SK-N-SH treated with all-trans-retinoic acid at 6 μM for 48 hours (cell line): ENCODE data around the gene FXYD6.

Experiments
- CREB5 ChIP-seq: fragments of 250-450 bp; sonication (Bioruptor Pico); IDR thresholded peaks from 2 replicates; pipeline ENCODE4 v1.5.1; 2020; ENCODE audit warnings: low read depth, mild to moderate bottlenecking, moderate library complexity
- PATZ1 ChIP-seq: fragments of 250-450 bp; sonication (Bioruptor Pico); IDR thresholded peaks from 2 replicates; pipeline ENCODE4 v1.8.0; 2020; ENCODE audit warnings: mild to moderate bottlenecking, moderate library complexity, borderline replicate concordance
- SNAI2 ChIP-seq: fragments of 250-450 bp; sonication (Bioruptor Pico); IDR thresholded peaks from 2 replicates; pipeline ENCODE4 v1.5.0; 2020; ENCODE audit warnings: mild to moderate bottlenecking, moderate library complexity
- ZC3H10 ChIP-seq: fragments of 250-450 bp; sonication (Bioruptor Pico); IDR thresholded peaks from 2 replicates; pipeline ENCODE4 v1.5.1; 2021; ENCODE audit warnings: mild to moderate bottlenecking, moderate library complexity

- TF ChIP-seq SNAI2 (CRISPR knock-in tag) (no peak), ZC3H10 (no peak), CREB5 (CRISPR knock-in tag) (no peak), PATZ1 (CRISPR knock-in tag) (no peak)
These were observed 30.3 kb upstream of the FXYD6 start for GRCh38 chr11:117906710-117907109.
